Activated T-helper 1 cell treated with anti-CD3 and anti-CD28 coated beads, Interleukin-2, amount 50 U/mL, for 16 hours (primary cell): ENCODE results near the gene RPL22.

ENCODE experiments used
- DNase-seq, 2 donors: peaks; one replicate each; pipeline ENCODE4 v3.0.0-alpha.2; 2020; ENCODE audit warnings: low read depth in 1 of 2, low spot score in 1 of 2

Gene RPL22

GRCh38 chr1:6199298-6200187 lies at the start of gene RPL22:
Gene RPL22, minus strand, starts transcription at chr1:6199595. Its CDS starts 22 bp downstream, at chr1:6199573.
- peak; percentile 92 to 95 for DNase-seq

GRCh38 chr1:6248161-6248776 lies 48.9 kb upstream of the RPL22 start:
- no peak for DNase-seq

GRCh38 chr1:6247651-6248050 lies 48.3 kb upstream of the RPL22 start:
- DNase-seq = no peak

GRCh38 chr1:6246497-6247467 lies 47.4 kb upstream of the RPL22 start:
- peak; percentile 65 to 67 for DNase-seq

GRCh38 chr1:6245869-6246496 lies 46.6 kb upstream of the RPL22 start:
- no peak for DNase-seq

- DNase-seq = peak; percentile 61 to 66
Measured at GRCh38 chr1:6245086-6245868, 45.9 kb upstream of the RPL22 start.

GRCh38 chr1:6244401-6245049 lies 45.1 kb upstream of the RPL22 start:
- no peak for DNase-seq

GRCh38 chr1:6243993-6244392 lies 44.6 kb upstream of the RPL22 start, which contains the start of gene HES3:
Gene HES3, plus strand, starts transcription at chr1:6244179. Its CDS starts 187 bp downstream, at chr1:6244366.
- DNase-seq = no peak

- DNase-seq = no peak
Measured at GRCh38 chr1:6243053-6243834, 43.8 kb upstream of the RPL22 start.

GRCh38 chr1:6241887-6242740 lies 42.7 kb upstream of the RPL22 start:
- no peak for DNase-seq

GRCh38 chr1:6241107-6241886 lies 41.9 kb upstream of the RPL22 start:
- DNase-seq = no peak

GRCh38 chr1:6239950-6240768 lies 40.8 kb upstream of the RPL22 start:
- no peak for DNase-seq

GRCh38 chr1:6239213-6239752 lies 39.9 kb upstream of the RPL22 start:
- DNase-seq = no peak

- no peak for DNase-seq
Measured at GRCh38 chr1:6237093-6237492, 37.7 kb upstream of the RPL22 start.

GRCh38 chr1:6235296-6235677 lies 35.9 kb upstream of the RPL22 start:
- DNase-seq = no peak
